SK-N-SH treated with all-trans-retinoic acid at 6 μM for 48 hours (cell line): ENCODE data around the gene CELF4.

Experiments
- ATAC-seq: fragments of 200-7000 bp; cut with Tn5 transposase; 3 replicates; pipeline ENCODE4 v1.9.1; 2020; ENCODE audit warnings: mild to moderate bottlenecking, moderate library complexity
- BACH2 ChIP-seq: fragments of 250-450 bp; sonication (Bioruptor Pico); IDR thresholded peaks from 2 replicates; pipeline ENCODE4 v1.9.0; 2021; ENCODE audit warnings: mild to moderate bottlenecking, borderline replicate concordance
- CSRNP3 ChIP-seq: fragments of 250-450 bp; sonication (Bioruptor Pico); IDR thresholded peaks from 2 replicates; pipeline ENCODE4 v1.5.1; 2021; ENCODE audit warnings: mild to moderate bottlenecking, moderate library complexity
- ISL1 ChIP-seq: fragments of 250-450 bp; sonication (Bioruptor Pico); IDR thresholded peaks from 2 replicates; pipeline ENCODE4 v2.1.2; 2022; ENCODE audit warnings: mild to moderate bottlenecking, moderate library complexity
- PPARA ChIP-seq: fragments of 250-450 bp; sonication (Bioruptor Pico); IDR thresholded peaks from 2 replicates; pipeline ENCODE4 v1.5.0; 2020; ENCODE audit warnings: mild to moderate bottlenecking, borderline replicate concordance
- RARB ChIP-seq: fragments of 250-450 bp; sonication (Bioruptor Pico); IDR thresholded peaks from 2 replicates; pipeline ENCODE4 v1.8.0; 2021; ENCODE audit warnings: mild to moderate bottlenecking, moderate library complexity
- SNAI2 ChIP-seq: fragments of 250-450 bp; sonication (Bioruptor Pico); IDR thresholded peaks from 2 replicates; pipeline ENCODE4 v1.5.0; 2020; ENCODE audit warnings: mild to moderate bottlenecking, moderate library complexity
- TOX ChIP-seq: fragments of 250-450 bp; sonication (Bioruptor Pico); IDR thresholded peaks from 2 replicates; pipeline ENCODE4 v1.8.0; 2021; ENCODE audit warnings: mild to moderate bottlenecking, moderate library complexity, borderline replicate concordance
- ZC3H10 ChIP-seq: fragments of 250-450 bp; sonication (Bioruptor Pico); IDR thresholded peaks from 2 replicates; pipeline ENCODE4 v1.5.1; 2021; ENCODE audit warnings: mild to moderate bottlenecking, moderate library complexity
- ZFP3 ChIP-seq: fragments of 250-450 bp; sonication (Bioruptor Pico); IDR thresholded peaks from 2 replicates; pipeline ENCODE4 v1.5.0; 2020; ENCODE audit warnings: mild to moderate bottlenecking, moderate library complexity
- ZNF8 ChIP-seq: fragments of 450-650 bp; formaldehyde crosslinking; IDR thresholded peaks from 2 replicates; pipeline ENCODE4 v1.5.0; 2020; ENCODE audit warnings: mild to moderate bottlenecking, moderate library complexity

CELF4 gene

DNA sequence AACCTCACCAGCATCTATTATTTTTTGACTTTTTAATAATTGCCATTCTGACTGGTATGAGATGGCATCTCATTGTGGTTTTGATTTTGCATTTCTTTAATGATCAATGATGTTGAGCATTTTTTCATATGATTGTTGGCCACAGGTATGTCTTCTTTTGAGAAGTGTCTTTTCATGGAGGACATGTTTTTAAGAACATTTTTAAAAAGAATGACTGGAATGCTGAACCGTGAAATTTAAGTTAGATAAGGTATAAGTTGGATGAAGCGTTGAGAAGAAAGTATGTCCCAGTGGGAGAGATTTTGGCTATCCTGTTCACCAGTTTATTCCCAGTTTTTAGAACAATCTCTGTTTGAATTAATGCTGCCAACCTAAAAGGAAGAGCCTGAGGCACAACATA lies 365.9 kb downstream of the CELF4 start:
- TF ChIP-seq ZNF8 (no peak), CSRNP3 (CRISPR knock-in tag) (no peak), TOX (no peak), ZC3H10 (no peak), RARB (no peak), SNAI2 (CRISPR knock-in tag) (no peak), PPARA (no peak), BACH2 (CRISPR knock-in tag) (no peak), ZFP3 (CRISPR knock-in tag) (no peak), ISL1 (CRISPR knock-in tag) (no peak)
- no peak for ATAC-seq
